SK-N-SH (cell line): ENCODE measurements around the gene ZPBP2.

Experiments
- EP300 ChIP-seq, 2 experiments: IDR thresholded peaks; 2 replicates each; pipeline versions ENCODE4 v1.4.0 to v1.6.1; 2012; ENCODE audit warnings: borderline replicate concordance in 1 of 2, low read depth in 1 of 2, low read length in 1 of 2
- GABPA ChIP-seq: IDR thresholded peaks from 2 replicates; pipeline ENCODE4 v1.4.0; 2012; ENCODE audit warnings: low read depth, mild to moderate bottlenecking
- RAD21 ChIP-seq: IDR thresholded peaks from 2 replicates; pipeline ENCODE4 v1.6.1; 2012; ENCODE audit warnings: mild to moderate bottlenecking, low read length
- RCOR1 ChIP-seq: fragments of 150-350 bp; IDR thresholded peaks from 2 replicates; pipeline ENCODE4 v1.6.1; 2017; ENCODE audit warnings: antibody characterized with exemption, low read length
- RFX5 ChIP-seq: IDR thresholded peaks from 2 replicates; pipeline ENCODE4 v1.6.1; 2012; ENCODE audit warnings: mild to moderate bottlenecking, improper control_type of control experiment, low read length
- TF ChIP-seq, protein P1 (sequence below): IDR thresholded peaks from 2 replicates; pipeline ENCODE4 v1.6.1; 2012; ENCODE audit warnings: mild to moderate bottlenecking, low read depth, low read length, moderate library complexity
- TF ChIP-seq, protein P2 (sequence below): fragments of 150-350 bp; IDR thresholded peaks from 2 replicates; pipeline ENCODE4 v1.6.1; 2017; ENCODE audit warnings: antibody characterized with exemption, low read length, low read depth, borderline replicate concordance
- TF ChIP-seq, protein P3 (sequence below): IDR thresholded peaks from 2 replicates; pipeline ENCODE4 v1.4.0; 2012; ENCODE audit warnings: low read depth, borderline replicate concordance
- TF ChIP-seq, protein P4 (sequence below): fragments of 150-350 bp; IDR thresholded peaks from 2 replicates; pipeline ENCODE4 v1.6.1; 2016; ENCODE audit warnings: mild to moderate bottlenecking, low read depth, low read length
- TF ChIP-seq, protein P5 (sequence below): fragments of 200-600 bp; sonication (generic); IDR thresholded peaks from 2 replicates; pipeline ENCODE4 v1.6.1; 2017; ENCODE audit warnings: antibody characterized with exemption, mild to moderate bottlenecking, moderate library complexity

DNA sequence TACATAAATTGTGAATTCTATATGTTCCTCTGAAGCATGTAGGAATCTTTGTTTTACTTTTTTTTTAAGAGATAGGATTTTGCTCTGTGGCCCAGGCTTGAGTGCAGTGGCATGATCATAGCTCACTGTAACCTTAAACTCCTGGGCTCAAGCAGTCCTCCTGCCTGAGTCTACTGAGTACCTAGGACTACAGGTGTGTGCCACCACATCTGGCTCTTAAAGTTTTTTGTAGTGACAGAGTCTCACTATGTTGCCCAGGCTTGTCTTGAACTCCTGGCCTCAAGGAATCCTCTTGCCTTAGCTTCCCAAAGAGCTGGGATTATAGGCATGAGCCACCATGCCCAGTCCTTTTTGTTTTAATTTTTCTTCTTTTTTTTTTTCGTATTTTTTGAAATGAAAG lies 29.2 kb upstream of the ZPBP2 start:
- TF ChIP-seq, protein P1, sequence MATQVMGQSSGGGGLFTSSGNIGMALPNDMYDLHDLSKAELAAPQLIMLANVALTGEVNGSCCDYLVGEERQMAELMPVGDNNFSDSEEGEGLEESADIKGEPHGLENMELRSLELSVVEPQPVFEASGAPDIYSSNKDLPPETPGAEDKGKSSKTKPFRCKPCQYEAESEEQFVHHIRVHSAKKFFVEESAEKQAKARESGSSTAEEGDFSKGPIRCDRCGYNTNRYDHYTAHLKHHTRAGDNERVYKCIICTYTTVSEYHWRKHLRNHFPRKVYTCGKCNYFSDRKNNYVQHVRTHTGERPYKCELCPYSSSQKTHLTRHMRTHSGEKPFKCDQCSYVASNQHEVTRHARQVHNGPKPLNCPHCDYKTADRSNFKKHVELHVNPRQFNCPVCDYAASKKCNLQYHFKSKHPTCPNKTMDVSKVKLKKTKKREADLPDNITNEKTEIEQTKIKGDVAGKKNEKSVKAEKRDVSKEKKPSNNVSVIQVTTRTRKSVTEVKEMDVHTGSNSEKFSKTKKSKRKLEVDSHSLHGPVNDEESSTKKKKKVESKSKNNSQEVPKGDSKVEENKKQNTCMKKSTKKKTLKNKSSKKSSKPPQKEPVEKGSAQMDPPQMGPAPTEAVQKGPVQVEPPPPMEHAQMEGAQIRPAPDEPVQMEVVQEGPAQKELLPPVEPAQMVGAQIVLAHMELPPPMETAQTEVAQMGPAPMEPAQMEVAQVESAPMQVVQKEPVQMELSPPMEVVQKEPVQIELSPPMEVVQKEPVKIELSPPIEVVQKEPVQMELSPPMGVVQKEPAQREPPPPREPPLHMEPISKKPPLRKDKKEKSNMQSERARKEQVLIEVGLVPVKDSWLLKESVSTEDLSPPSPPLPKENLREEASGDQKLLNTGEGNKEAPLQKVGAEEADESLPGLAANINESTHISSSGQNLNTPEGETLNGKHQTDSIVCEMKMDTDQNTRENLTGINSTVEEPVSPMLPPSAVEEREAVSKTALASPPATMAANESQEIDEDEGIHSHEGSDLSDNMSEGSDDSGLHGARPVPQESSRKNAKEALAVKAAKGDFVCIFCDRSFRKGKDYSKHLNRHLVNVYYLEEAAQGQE = no peak
- TF ChIP-seq EP300 (IDR thresholded peaks at IDR 0.05; ENCODE audit: borderline replicate concordance in 1 of 2, low read depth in 1 of 2, low read length in 1 of 2) (no peak), RAD21 (no peak), GABPA (no peak), RCOR1 (no peak), RFX5 (no peak)
- TF ChIP-seq, protein P2, sequence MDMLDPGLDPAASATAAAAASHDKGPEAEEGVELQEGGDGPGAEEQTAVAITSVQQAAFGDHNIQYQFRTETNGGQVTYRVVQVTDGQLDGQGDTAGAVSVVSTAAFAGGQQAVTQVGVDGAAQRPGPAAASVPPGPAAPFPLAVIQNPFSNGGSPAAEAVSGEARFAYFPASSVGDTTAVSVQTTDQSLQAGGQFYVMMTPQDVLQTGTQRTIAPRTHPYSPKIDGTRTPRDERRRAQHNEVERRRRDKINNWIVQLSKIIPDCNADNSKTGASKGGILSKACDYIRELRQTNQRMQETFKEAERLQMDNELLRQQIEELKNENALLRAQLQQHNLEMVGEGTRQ = no peak
- TF ChIP-seq, protein P3, sequence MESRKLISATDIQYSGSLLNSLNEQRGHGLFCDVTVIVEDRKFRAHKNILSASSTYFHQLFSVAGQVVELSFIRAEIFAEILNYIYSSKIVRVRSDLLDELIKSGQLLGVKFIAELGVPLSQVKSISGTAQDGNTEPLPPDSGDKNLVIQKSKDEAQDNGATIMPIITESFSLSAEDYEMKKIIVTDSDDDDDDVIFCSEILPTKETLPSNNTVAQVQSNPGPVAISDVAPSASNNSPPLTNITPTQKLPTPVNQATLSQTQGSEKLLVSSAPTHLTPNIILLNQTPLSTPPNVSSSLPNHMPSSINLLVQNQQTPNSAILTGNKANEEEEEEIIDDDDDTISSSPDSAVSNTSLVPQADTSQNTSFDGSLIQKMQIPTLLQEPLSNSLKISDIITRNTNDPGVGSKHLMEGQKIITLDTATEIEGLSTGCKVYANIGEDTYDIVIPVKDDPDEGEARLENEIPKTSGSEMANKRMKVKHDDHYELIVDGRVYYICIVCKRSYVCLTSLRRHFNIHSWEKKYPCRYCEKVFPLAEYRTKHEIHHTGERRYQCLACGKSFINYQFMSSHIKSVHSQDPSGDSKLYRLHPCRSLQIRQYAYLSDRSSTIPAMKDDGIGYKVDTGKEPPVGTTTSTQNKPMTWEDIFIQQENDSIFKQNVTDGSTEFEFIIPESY = no peak
- TF ChIP-seq, protein P4, sequence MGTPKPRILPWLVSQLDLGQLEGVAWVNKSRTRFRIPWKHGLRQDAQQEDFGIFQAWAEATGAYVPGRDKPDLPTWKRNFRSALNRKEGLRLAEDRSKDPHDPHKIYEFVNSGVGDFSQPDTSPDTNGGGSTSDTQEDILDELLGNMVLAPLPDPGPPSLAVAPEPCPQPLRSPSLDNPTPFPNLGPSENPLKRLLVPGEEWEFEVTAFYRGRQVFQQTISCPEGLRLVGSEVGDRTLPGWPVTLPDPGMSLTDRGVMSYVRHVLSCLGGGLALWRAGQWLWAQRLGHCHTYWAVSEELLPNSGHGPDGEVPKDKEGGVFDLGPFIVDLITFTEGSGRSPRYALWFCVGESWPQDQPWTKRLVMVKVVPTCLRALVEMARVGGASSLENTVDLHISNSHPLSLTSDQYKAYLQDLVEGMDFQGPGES = no peak
- TF ChIP-seq, protein P5, sequence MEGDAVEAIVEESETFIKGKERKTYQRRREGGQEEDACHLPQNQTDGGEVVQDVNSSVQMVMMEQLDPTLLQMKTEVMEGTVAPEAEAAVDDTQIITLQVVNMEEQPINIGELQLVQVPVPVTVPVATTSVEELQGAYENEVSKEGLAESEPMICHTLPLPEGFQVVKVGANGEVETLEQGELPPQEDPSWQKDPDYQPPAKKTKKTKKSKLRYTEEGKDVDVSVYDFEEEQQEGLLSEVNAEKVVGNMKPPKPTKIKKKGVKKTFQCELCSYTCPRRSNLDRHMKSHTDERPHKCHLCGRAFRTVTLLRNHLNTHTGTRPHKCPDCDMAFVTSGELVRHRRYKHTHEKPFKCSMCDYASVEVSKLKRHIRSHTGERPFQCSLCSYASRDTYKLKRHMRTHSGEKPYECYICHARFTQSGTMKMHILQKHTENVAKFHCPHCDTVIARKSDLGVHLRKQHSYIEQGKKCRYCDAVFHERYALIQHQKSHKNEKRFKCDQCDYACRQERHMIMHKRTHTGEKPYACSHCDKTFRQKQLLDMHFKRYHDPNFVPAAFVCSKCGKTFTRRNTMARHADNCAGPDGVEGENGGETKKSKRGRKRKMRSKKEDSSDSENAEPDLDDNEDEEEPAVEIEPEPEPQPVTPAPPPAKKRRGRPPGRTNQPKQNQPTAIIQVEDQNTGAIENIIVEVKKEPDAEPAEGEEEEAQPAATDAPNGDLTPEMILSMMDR = no peak
